Effector memory CD4-positive, alpha-beta T cell (primary cell): ENCODE measurements around the gene CAPN11.
"Not testable (repeated sequence)": the region's sequence is repeated elsewhere in the genome, so short reads cannot be mapped to it uniquely, and the experiment has no call there.

Source experiments
- DNase-seq, 3 donors: peaks; one replicate each; pipeline ENCODE4 v3.0.0-alpha.2; 2020
- H3K27ac ChIP-seq: 2 replicates; pipeline ENCODE4 v1.7.0; 2013; ENCODE audit warnings: mild to moderate bottlenecking, low read length, moderate library complexity; ENCODE audit not compliant: insufficient read depth, poor library complexity, severe bottlenecking
- H3K27me3 ChIP-seq: replicated peaks from 2 replicates; pipeline ENCODE4 v1.7.0; 2013; ENCODE audit warnings: mild to moderate bottlenecking, low read length; ENCODE audit not compliant: insufficient read depth, control insufficient read depth, poor library complexity, severe bottlenecking
- H3K36me3 ChIP-seq: 2 replicates; pipeline ENCODE4 v1.7.0; 2013; ENCODE audit warnings: mild to moderate bottlenecking, low read length, moderate library complexity; ENCODE audit not compliant: control insufficient read depth, insufficient read depth
- H3K4me1 ChIP-seq: 2 replicates; pipeline ENCODE4 v1.7.0; 2013; ENCODE audit warnings: low read length, mild to moderate bottlenecking; ENCODE audit not compliant: control insufficient read depth, insufficient read depth, poor library complexity, severe bottlenecking
- H3K4me3 ChIP-seq: 2 replicates; pipeline ENCODE4 v1.7.0; 2013; ENCODE audit warnings: low read length, low read depth, mild to moderate bottlenecking; ENCODE audit not compliant: insufficient read depth, poor library complexity, severe bottlenecking
- H3K9me3 ChIP-seq: 2 replicates; pipeline ENCODE4 v1.7.0; 2013; ENCODE audit warnings: mild to moderate bottlenecking, low read length, moderate library complexity; ENCODE audit not compliant: control insufficient read depth

The CAPN11 gene

GRCh38 chr6:44226368-44227147 is 67.9 kb downstream of the CAPN11 start:
- Histone ChIP-seq H3K27ac (no peak overlapping the region), H3K9me3 (no peaks in the 10 kb centered on the region), H3K4me3 (no peak overlapping the region), H3K4me1 (peaks cover 11% of the 10 kb centered on the region), H3K27me3 (no peaks in the 10 kb centered on the region), H3K36me3 (no peaks in the 10 kb centered on the region)
- no peak for DNase-seq

- Histone ChIP-seq H3K27me3 (no peaks in the 10 kb centered on the region), H3K4me1 (peaks cover 11% of the 10 kb centered on the region), H3K4me3 (no peak overlapping the region), H3K36me3 (no peaks in the 10 kb centered on the region), H3K27ac (no peak overlapping the region), H3K9me3 (no peaks in the 10 kb centered on the region)
- DNase-seq: no peak
These were observed 68.7 kb downstream of the CAPN11 start for GRCh38 chr6:44227148-44227793.

GRCh38 chr6:44228031-44228430 is 69.4 kb downstream of the CAPN11 start:
- H3K9me3 ChIP-seq: no peaks in the 10 kb centered on the region
- no peak for DNase-seq
- H3K36me3 ChIP-seq: no peaks in the 10 kb centered on the region
- H3K27ac ChIP-seq: no peak overlapping the region
- no peaks in the 10 kb centered on the region for H3K27me3 ChIP-seq
- H3K4me1 ChIP-seq: peaks cover 7% of the 10 kb centered on the region
- H3K4me3 ChIP-seq: no peak overlapping the region

DNA sequence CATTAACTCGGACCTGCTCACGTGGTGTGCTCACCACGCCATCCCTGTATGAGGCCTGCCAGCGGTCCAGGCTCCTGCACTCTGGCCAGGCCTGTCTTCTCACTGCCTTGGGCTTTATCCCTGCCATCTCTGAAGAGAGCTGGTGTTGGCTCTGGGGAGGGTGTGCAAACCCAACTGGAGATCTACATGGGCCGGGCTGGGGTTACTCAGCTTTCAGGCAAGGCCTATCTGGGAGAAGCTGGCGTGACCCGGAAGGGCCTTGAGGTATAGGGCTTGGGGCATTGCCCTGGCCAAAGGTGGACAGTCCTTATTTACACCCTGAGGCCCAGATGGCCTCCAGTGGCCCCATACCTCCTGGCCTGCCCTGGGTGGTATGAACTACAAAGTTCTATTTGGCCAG is 69.8 kb downstream of the CAPN11 start:
- Histone ChIP-seq H3K9me3 (no peaks in the 10 kb centered on the region), H3K4me1 (peaks cover 5% of the 10 kb centered on the region), H3K36me3 (no peaks in the 10 kb centered on the region), H3K27ac (no peak overlapping the region), H3K27me3 (no peaks in the 10 kb centered on the region), H3K4me3 (no peak overlapping the region)
- DNase-seq: no peak

DNA sequence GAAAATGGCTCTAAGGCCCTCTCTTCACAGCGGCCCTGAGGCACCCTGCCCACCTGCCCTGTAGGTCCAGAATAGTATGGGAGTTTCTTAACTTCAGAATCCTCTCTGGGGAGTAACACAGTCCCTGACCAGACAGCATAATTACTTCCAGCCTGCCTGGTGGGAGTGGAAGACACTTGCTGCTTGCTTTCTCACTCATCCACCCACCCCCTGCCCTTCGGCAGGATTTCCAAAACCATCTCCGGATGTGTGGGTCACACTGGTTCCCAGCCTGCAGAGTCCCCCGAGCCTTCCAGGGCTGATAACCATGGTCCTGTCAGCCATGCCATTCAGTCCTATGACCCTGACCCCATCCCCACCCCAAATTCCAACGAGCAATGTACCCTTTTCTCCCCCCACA is 70.2 kb downstream of the CAPN11 start:
- Histone ChIP-seq H3K4me1 (peaks cover 5% of the 10 kb centered on the region), H3K36me3 (no peaks in the 10 kb centered on the region), H3K27ac (no peak overlapping the region), H3K4me3 (no peak overlapping the region), H3K27me3 (no peaks in the 10 kb centered on the region), H3K9me3 (no peaks in the 10 kb centered on the region)
- DNase-seq: no peak

- DNase-seq: no peak
- H3K27me3 ChIP-seq: no peaks in the 10 kb centered on the region
- H3K27ac ChIP-seq: no peak overlapping the region
- no peaks in the 10 kb centered on the region for H3K36me3 ChIP-seq
- no peak overlapping the region for H3K4me3 ChIP-seq
- peaks cover under 1% of the 10 kb centered on the region for H3K4me1 ChIP-seq
- H3K9me3 ChIP-seq: no peaks in the 10 kb centered on the region
These were observed 70.9 kb downstream of the CAPN11 start for GRCh38 chr6:44229376-44230033.

DNA sequence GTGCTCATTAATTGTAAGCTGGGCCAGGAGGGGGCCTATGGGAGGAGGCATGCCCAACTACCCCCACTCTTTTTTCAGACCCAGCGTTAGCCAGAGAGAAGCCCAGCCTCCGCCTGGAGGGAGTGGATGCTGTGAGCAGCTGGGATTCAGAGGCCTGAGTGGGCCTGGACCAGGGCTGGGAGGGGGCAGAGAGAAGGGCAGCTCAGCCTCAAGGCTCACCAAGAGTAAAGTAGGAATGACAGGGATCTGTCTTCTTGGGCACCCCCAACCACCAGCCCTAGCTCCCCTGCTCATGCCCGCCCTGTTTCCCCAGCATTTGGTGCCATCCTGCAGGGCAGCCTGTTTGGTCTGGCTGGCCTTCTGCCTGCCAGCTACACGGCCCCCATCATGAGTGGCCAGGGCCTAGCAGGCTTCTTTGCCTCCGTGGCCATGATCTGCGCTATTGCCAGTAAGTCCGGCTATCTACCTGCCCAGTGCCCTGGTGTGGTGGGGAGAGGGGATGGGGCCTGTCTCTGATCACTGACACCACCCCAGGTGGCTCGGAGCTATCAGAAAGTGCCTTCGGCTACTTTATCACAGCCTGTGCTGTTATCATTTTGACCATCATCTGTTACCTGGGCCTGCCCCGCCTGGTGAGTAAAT is 71.5 kb downstream of the CAPN11 start:
- no peak overlapping the region for H3K4me3 ChIP-seq
- no peaks in the 10 kb centered on the region for H3K4me1 ChIP-seq
- no peaks in the 10 kb centered on the region for H3K27me3 ChIP-seq
- no peaks in the 10 kb centered on the region for H3K9me3 ChIP-seq
- H3K36me3 ChIP-seq: no peaks in the 10 kb centered on the region
- H3K27ac ChIP-seq: no peak overlapping the region
- no peak for DNase-seq

DNA sequence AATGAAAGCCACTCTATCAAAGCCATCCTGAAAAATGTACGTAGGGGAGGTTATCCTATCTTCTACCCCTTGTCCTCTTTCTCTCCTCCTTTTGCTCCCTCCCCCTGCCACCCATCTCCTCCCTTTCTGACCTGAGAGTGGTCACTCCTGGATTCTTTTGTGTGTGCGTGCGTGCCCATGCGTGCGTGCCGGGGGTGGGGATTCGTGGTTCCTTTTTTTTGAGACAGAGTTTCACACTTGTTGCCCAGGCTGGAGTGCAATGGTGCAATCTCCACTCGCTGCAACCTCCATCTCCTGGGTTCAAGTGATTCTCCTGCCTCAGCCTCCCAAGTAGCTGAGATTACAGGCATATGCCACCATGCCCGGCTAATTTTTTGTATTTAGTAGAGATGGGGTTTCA is 72.8 kb downstream of the CAPN11 start:
- DNase-seq, H3K36me3 ChIP-seq, H3K4me1 ChIP-seq, H3K27me3 ChIP-seq, H3K27ac ChIP-seq, H3K4me3 ChIP-seq, H3K9me3 ChIP-seq: not testable (repeated sequence)

DNA sequence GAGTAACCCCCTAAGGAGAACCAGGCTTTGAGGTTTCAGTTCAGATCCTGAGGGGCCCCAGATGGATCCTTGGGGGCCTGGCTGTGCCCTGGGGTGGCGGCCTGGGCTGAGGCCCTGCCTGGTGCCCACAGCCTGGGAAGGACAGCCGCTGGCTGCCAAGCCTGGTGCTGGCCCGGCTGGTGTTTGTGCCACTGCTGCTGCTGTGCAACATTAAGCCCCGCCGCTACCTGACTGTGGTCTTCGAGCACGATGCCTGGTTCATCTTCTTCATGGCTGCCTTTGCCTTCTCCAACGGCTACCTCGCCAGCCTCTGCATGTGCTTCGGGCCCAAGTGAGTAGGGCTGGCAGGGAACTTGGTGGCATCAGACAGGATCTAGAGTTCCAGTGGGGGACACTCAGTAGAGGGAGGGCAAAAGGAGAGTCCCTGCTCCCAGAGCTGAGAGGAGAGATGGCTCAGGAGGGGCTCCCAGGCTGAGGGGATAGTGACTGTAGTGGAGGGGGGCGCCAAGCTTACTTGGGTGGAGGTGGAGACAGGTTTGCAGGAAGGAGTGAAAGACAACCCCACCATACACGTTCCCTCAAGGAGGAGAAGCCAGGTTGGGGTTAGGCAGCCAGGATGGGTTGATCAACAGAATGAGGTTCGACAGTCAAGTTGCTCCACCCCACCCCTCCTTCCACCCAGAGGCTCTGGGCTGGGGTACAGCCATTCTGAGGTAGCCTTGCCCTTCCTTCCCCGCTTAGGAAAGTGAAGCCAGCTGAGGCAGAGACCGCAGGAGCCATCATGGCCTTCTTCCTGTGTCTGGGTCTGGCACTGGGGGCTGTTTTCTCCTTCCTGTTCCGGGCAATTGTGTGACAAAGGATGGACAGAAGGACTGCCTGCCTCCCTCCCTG is 74.3 kb downstream of the CAPN11 start:
- no peak overlapping the region for H3K27ac ChIP-seq

More for the DNA sequence above, 74.3 kb downstream of the CAPN11 start:
- Histone ChIP-seq H3K27me3 (no peaks in the 10 kb centered on the region), H3K9me3 (no peaks in the 10 kb centered on the region), H3K4me1 (peaks cover 5% of the 10 kb centered on the region), H3K36me3 (no peaks in the 10 kb centered on the region), H3K4me3 (no peak overlapping the region)
- no peak for DNase-seq
